Stomach smooth muscle (tissue), 2 donors: ENCODE results near the gene OVAAL.

Experiments
- H3K27ac ChIP-seq: one replicate; pipeline ENCODE4 v1.7.0; 2013; ENCODE audit warnings: mild to moderate bottlenecking, low read length, inconsistent platforms
- H3K27me3 ChIP-seq, 2 donors: one replicate each; pipeline ENCODE4 v1.7.0; 2013; ENCODE audit warnings: low read length in 2 of 2; ENCODE audit not compliant: insufficient read depth in 2 of 2, control insufficient read depth in 1 of 2
- H3K36me3 ChIP-seq, 2 donors: one replicate each; pipeline ENCODE4 v1.7.0; 2013; ENCODE audit warnings: low read length in 2 of 2; ENCODE audit not compliant: control insufficient read depth in 2 of 2, insufficient read depth in 2 of 2
- H3K4me1 ChIP-seq: one replicate; pipeline ENCODE4 v1.7.0; 2013; ENCODE audit warnings: low read length; ENCODE audit not compliant: control insufficient read depth, insufficient read depth
- H3K4me3 ChIP-seq, 2 donors: one replicate each; pipeline ENCODE4 v1.7.0; 2013; ENCODE audit warnings: low read length in 2 of 2
- H3K9ac ChIP-seq, 2 donors: one replicate each; pipeline ENCODE4 v1.7.0; 2013; ENCODE audit warnings: low read length in 2 of 2, mild to moderate bottlenecking in 1 of 2
- H3K9me3 ChIP-seq, 2 donors: one replicate each; pipeline ENCODE4 v1.7.0; 2013; ENCODE audit warnings: low read length in 2 of 2; ENCODE audit not compliant: control insufficient read depth in 2 of 2
- donor health status: healthy.
- donor health status: Pancreatic carcinoma.

The OVAAL gene

GRCh38 chr1:180590889-180591288, 32.1 kb downstream of the OVAAL start:
- Histone ChIP-seq H3K4me3 (no peak overlapping the region), H3K9me3 (no peaks in the 10 kb centered on the region), H3K4me1 (no peaks in the 10 kb centered on the region), H3K36me3 (no peaks in the 10 kb centered on the region), H3K27ac (no peak overlapping the region), H3K27me3 (no peaks in the 10 kb centered on the region), H3K9ac (no peak overlapping the region)

- no peaks in the 10 kb centered on the region for H3K27me3 ChIP-seq
These were observed 34.6 kb downstream of the OVAAL start for GRCh38 chr1:180593382-180593781.

DNA sequence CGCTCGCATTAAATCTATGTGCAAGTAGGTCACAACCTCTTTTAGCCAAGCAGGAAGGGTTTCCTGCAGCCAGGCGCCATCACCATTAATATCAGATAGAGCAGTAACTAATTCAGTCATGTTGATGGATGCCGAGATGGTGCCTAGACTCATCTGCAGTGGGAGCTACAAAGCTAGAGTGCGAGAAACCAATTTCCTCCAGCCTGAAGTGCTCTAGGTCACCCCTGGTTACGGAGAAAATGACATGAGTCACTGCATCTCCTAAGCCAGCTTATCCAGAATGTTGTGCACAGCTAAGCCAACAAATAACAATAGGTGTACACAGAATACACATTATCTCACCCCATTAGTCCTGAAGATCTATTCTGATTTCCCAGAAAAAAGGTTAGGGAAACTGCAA, 36.0 kb downstream of the OVAAL start:
- no peak overlapping the region for H3K27ac ChIP-seq
- no peak overlapping the region for H3K9ac ChIP-seq
- no peaks in the 10 kb centered on the region for H3K4me1 ChIP-seq
- no peaks in the 10 kb centered on the region for H3K27me3 ChIP-seq
- no peaks in the 10 kb centered on the region for H3K36me3 ChIP-seq
- no peaks in the 10 kb centered on the region for H3K9me3 ChIP-seq
- no peak overlapping the region for H3K4me3 ChIP-seq

More at GRCh38 chr1:180593382-180593781, 34.6 kb downstream of the OVAAL start:
- Histone ChIP-seq H3K9me3 (no peaks in the 10 kb centered on the region), H3K4me1 (no peaks in the 10 kb centered on the region), H3K36me3 (no peaks in the 10 kb centered on the region), H3K27ac (no peak overlapping the region), H3K4me3 (no peak overlapping the region), H3K9ac (no peak overlapping the region)

DNA sequence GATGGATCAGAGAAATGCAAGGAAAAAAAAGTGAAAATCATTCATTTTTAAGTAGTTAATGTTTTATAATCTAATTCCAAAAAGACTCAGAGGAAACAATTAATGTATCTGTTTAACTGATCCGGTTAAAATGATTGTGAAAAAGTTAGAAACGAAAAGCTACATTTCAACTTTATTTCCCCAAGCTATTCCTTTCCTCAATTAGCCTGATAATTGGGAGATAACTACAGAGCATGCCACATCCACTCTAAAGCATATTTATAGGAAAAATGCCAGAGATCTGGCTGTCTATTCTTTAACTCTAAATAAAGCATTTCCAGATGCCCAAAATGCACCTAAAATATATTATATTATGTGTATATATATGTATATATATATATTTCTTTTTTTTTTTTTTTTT, 37.2 kb downstream of the OVAAL start:
- Histone ChIP-seq H3K9me3 (no peaks in the 10 kb centered on the region), H3K4me3 (no peak overlapping the region), H3K9ac (no peak overlapping the region), H3K36me3 (no peaks in the 10 kb centered on the region), H3K27ac (no peak overlapping the region), H3K27me3 (no peaks in the 10 kb centered on the region), H3K4me1 (no peaks in the 10 kb centered on the region)

- no peak overlapping the region for H3K9ac ChIP-seq
These were observed 38.8 kb downstream of the OVAAL start for GRCh38 chr1:180597520-180597919.

DNA sequence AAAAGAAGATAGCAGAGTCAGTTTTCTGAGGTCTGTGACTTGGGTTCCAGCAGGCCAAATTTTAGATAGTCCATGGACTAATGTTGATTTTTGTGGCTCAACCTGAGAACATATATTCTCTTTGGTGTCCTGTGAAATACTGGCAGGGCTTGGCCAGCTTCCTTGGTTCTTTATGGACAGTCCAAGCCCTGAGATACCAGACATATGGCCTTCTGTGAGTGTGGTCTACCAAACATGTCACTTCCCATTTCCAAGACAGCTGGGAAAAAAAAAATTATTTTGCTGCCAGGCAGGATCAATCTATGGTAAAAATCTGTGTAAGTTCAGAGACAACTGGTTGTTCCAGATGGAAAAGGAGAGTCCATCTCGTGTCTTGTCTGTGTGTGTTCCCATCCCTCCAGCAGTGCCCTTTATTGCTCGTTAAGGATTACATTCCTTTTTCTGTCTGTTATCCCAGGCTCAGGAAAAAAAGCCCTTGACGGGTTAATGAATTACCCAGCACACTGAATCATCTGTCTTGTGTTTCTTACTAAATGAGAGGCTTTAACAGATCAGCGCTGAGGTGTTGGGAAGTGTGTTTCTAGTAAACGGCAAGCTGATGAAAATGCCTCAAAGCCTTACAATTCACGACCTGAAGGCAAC, 39.7 kb downstream of the OVAAL start:
- no peak overlapping the region for H3K9ac ChIP-seq
- H3K27me3 ChIP-seq: no peaks in the 10 kb centered on the region
- H3K36me3 ChIP-seq: no peaks in the 10 kb centered on the region
- no peaks in the 10 kb centered on the region for H3K9me3 ChIP-seq
- H3K27ac ChIP-seq: no peak overlapping the region
- no peaks in the 10 kb centered on the region for H3K4me1 ChIP-seq
- no peak overlapping the region for H3K4me3 ChIP-seq

More at GRCh38 chr1:180597520-180597919, 38.8 kb downstream of the OVAAL start:
- no peaks in the 10 kb centered on the region for H3K9me3 ChIP-seq
- no peaks in the 10 kb centered on the region for H3K27me3 ChIP-seq
- H3K36me3 ChIP-seq: no peaks in the 10 kb centered on the region
- H3K27ac ChIP-seq: no peak overlapping the region
- H3K4me3 ChIP-seq: no peak overlapping the region
- no peaks in the 10 kb centered on the region for H3K4me1 ChIP-seq

GRCh38 chr1:180600343-180600742, 41.6 kb downstream of the OVAAL start:
- Histone ChIP-seq H3K27me3 (no peaks in the 10 kb centered on the region), H3K27ac (no peak overlapping the region), H3K9me3 (no peaks in the 10 kb centered on the region), H3K36me3 (no peaks in the 10 kb centered on the region), H3K9ac (no peak overlapping the region), H3K4me1 (no peaks in the 10 kb centered on the region), H3K4me3 (no peak overlapping the region)

DNA sequence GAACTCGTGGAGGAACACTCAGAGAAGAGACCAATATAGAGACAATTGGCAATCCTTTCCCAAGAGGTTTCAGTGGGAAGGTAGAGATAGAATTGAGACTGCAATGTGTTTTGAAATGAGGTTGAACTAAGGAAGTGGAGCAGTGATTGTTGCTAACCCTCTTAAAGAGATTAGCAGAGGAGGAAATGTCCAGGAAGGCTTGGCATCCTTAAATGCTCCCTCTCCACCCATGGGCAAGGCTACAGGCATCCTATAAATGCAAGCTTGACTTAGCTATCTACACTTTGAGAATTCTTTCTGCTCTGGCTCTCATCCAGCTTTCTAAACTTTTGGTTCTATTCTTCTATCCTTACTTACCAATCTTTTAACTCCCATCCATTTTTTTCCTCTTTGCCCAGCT, 42.7 kb downstream of the OVAAL start:
- Histone ChIP-seq H3K4me3 (no peak overlapping the region), H3K27me3 (no peaks in the 10 kb centered on the region), H3K27ac (no peak overlapping the region), H3K36me3 (no peaks in the 10 kb centered on the region), H3K9ac (no peak overlapping the region), H3K4me1 (no peaks in the 10 kb centered on the region), H3K9me3 (no peaks in the 10 kb centered on the region)

DNA sequence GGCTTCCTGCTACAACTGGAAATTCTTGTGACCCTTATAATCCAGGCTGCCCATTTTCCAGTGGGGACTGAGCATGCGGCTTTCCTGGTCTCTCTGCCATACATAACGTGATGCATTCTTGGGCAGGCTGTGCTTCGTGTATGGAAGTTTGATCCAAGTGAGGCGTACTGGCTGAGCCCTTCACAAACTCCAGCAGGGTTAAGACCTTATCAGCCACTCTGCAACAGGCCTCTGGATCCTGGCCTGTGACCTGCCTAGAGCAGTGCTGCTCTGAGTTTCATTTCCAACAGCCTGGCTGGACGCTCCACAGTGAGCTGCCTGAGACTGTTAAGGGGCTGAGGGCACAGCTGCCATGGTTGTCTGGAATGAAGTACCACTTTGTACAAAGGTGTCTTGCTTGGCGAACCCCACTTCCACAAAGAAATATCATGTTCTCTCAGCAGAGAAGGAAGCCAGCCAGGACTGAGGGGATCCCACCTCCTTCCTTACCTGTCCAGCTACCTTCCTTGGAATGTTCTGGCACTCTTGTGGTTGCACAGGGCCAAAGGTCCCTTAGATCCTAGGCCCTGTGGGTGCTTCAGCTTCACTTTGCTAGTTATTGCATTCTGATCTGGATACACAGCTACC, 44.6 kb downstream of the OVAAL start:
- Histone ChIP-seq H3K27me3 (no peaks in the 10 kb centered on the region), H3K9me3 (no peaks in the 10 kb centered on the region), H3K36me3 (no peaks in the 10 kb centered on the region), H3K27ac (no peak overlapping the region), H3K9ac (no peak overlapping the region), H3K4me3 (no peak overlapping the region), H3K4me1 (no peaks in the 10 kb centered on the region)

DNA sequence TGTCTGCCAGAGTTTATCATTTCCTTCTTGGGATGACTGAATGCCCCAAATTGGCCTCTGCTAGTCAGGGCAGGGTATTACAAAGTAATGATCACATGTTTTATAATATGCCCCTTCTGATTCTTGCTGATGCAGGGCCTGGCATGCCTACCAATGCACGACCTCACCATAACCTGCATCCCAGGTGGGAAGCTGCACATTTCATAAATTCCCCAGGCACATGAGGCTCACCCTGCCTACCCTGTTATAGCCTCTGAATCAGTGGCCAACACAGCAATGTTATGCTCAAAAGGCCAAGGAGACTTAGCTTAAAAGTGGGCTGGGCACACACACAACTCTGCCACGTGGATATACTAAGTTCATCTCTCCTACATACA, 45.1 kb downstream of the OVAAL start:
- Histone ChIP-seq H3K27ac (no peak overlapping the region), H3K4me3 (no peak overlapping the region), H3K36me3 (no peaks in the 10 kb centered on the region), H3K9me3 (no peaks in the 10 kb centered on the region), H3K9ac (no peak overlapping the region), H3K27me3 (no peaks in the 10 kb centered on the region), H3K4me1 (no peaks in the 10 kb centered on the region)

GRCh38 chr1:180606155-180606554, 47.4 kb downstream of the OVAAL start:
- H3K27me3 ChIP-seq: no peaks in the 10 kb centered on the region
- peaks cover 0 to 2% of the 10 kb centered on the region in 2 donors for H3K9me3 ChIP-seq
- H3K36me3 ChIP-seq: no peaks in the 10 kb centered on the region
- H3K4me1 ChIP-seq: no peaks in the 10 kb centered on the region
- H3K9ac ChIP-seq: no peak overlapping the region
- no peak overlapping the region for H3K4me3 ChIP-seq
- H3K27ac ChIP-seq: no peak overlapping the region
